HepG2 (cell line): ENCODE measurements around the gene HNRNPA0. TPM values are rescaled to one million over a fixed set of nuclear protein-coding genes. Genes with fewer than 3 reads are reported as not detected.

Source experiments
- ATAC-seq: fragments of 200-7000 bp; cut with Tn5 transposase; 3 replicates; pipeline ENCODE4 v1.9.1; 2020; ENCODE audit warnings: mild to moderate bottlenecking, moderate library complexity
- BruUV-seq: library from RNA; stranded (reverse); fragments of 400-500 nt; replicated peaks from 2 replicates; lab custom pipeline; 2021; lab: Mats Ljungman, UMichigan
- CTCF ChIA-PET: fragments of 300-600 bp; formaldehyde crosslinking; extraction: SDS; loops from one replicate; lab custom pipeline; 2021; ENCODE audit warnings: low total read pairs, inconsistent platforms, low intra/inter-chr PET ratio; lab: Yijun Ruan, JAX
- POLR2A ChIA-PET: fragments of 350-600 bp; sonication (Branson Sonifier 250); formaldehyde crosslinking; loops from one replicate; lab custom pipeline; 2020; ENCODE audit warnings: antibody characterized with exemption, inconsistent platforms; lab: Yijun Ruan, JAX
- DNase-seq: peaks from one replicate; pipeline ENCODE4 v3.0.0-alpha.2; 2015; ENCODE audit warnings: low spot score
- FAIRE-seq: peaks from 3 replicates; lab custom pipeline; 2011; peaks lifted over from hg19 to GRCh38; lab: Jason Lieb, UNC
- H2AFZ ChIP-seq: one replicate; pipeline ENCODE4 v1.6.1; 2011; ENCODE audit warnings: low read length, inconsistent platforms
- H3K27ac ChIP-seq: fragments of 300-600 bp; 3 replicates; pipeline ENCODE4 v1.8.0; 2011; ENCODE audit warnings: mixed run types, mild to moderate bottlenecking, mixed read lengths, low read length, inconsistent platforms; ENCODE audit not compliant: insufficient read depth; ENCODE audit errors: extremely low read length
- H3K27me3 ChIP-seq, 2 experiments: fragments of 200-600 bp in 1 of 2; 2 replicates in 1 of 2; 3 replicates in 1 of 2; pipeline versions ENCODE4 v1.6.0 to v1.8.0; 2011; ENCODE audit warnings: low read length in 2 of 2, mild to moderate bottlenecking in 2 of 2, moderate library complexity in 2 of 2, inconsistent platforms in 1 of 2; ENCODE audit not compliant: insufficient read depth in 2 of 2, control insufficient read depth in 1 of 2
- H3K36me3 ChIP-seq, 2 experiments: fragments of 200-600 bp in 1 of 2; replicated peaks in 1 of 2; 2 replicates in 1 of 2; 3 replicates in 1 of 2; pipeline versions ENCODE4 v1.5.1 to v1.8.0; 2011; ENCODE audit warnings: low read length in 2 of 2, inconsistent platforms in 1 of 2; ENCODE audit not compliant: insufficient read depth in 2 of 2, control insufficient read depth in 1 of 2
- H3K4me1 ChIP-seq: 2 replicates; pipeline ENCODE4 v1.5.1; 2012; ENCODE audit warnings: low read length, inconsistent platforms; ENCODE audit not compliant: insufficient read depth
- H3K4me2 ChIP-seq: 2 replicates; pipeline ENCODE4 v1.6.0; 2011; ENCODE audit warnings: low read depth, low read length, inconsistent platforms
- H3K4me3 ChIP-seq, 3 experiments: fragments of 200-600 bp in 1 of 3; sonication (generic), shearing (Covaris generic) in 1 of 3; replicated peaks in 1 of 3; 2 replicates each; pipeline ENCODE4 v1.5.1; 2011 to 2016; ENCODE audit warnings: low read length in 3 of 3, inconsistent platforms in 2 of 3, low read depth in 2 of 3, mild to moderate bottlenecking in 2 of 3, control low read depth in 1 of 3, mixed read lengths in 1 of 3; ENCODE audit not compliant: insufficient read depth in 1 of 3
- H3K79me2 ChIP-seq: one replicate; pipeline ENCODE4 v1.6.1; 2011; ENCODE audit warnings: low read length, inconsistent platforms; ENCODE audit not compliant: insufficient read depth
- H3K9ac ChIP-seq: 2 replicates; pipeline ENCODE4 v1.6.0; 2011; ENCODE audit warnings: mild to moderate bottlenecking, low read depth, low read length, inconsistent platforms; ENCODE audit not compliant: insufficient read depth
- H3K9me3 ChIP-seq: 2 replicates; pipeline ENCODE4 v1.5.1; 2012; ENCODE audit warnings: mild to moderate bottlenecking, low read length
- H4K20me1 ChIP-seq: 2 replicates; pipeline ENCODE4 v1.6.0; 2011; ENCODE audit warnings: inconsistent platforms, mild to moderate bottlenecking, low read length, moderate library complexity; ENCODE audit not compliant: insufficient read depth
- ELF1 ChIP-seq: sonication (generic); formaldehyde crosslinking; IDR thresholded peaks from 2 replicates; pipeline ENCODE4 v1.4.0; 2020; ENCODE audit warnings: missing genetic modification reagents
- GLI4 ChIP-seq: sonication (generic); formaldehyde crosslinking; IDR thresholded peaks from 2 replicates; pipeline ENCODE4 v1.5.1; 2020; ENCODE audit warnings: missing genetic modification reagents, mild to moderate bottlenecking, moderate library complexity, borderline replicate concordance
- POLR2G ChIP-seq: fragments of 200-400 bp; formaldehyde crosslinking; IDR thresholded peaks from 2 replicates; pipeline ENCODE4 v1.6.1; 2018; ENCODE audit warnings: mild to moderate bottlenecking, low read depth, low read length, moderate library complexity
- REPIN1 ChIP-seq: sonication (generic); formaldehyde crosslinking; IDR thresholded peaks from 2 replicates; pipeline ENCODE4 v1.8.0; 2022; ENCODE audit warnings: missing genetic modification reagents, low read depth, mild to moderate bottlenecking, borderline replicate concordance
- SMC3 ChIP-seq: IDR thresholded peaks from 2 replicates; pipeline ENCODE4 v1.6.1; 2011; ENCODE audit warnings: low read length, improper control_type of control experiment
- SRSF9 ChIP-seq: fragments of 200-400 bp; formaldehyde crosslinking; IDR thresholded peaks from 2 replicates; pipeline ENCODE4 v1.6.1; 2018; ENCODE audit warnings: borderline replicate concordance, mild to moderate bottlenecking, low read depth, low read length; ENCODE audit not compliant: insufficient read depth, poor library complexity, severe bottlenecking
- TOE1 ChIP-seq: sonication (generic); formaldehyde crosslinking; IDR thresholded peaks from 2 replicates; pipeline ENCODE4 v1.4.0; 2020; ENCODE audit warnings: mild to moderate bottlenecking, missing genetic modification reagents
- ZFAT ChIP-seq: sonication (generic); formaldehyde crosslinking; conservative IDR thresholded peaks from 2 replicates; pipeline ENCODE4 v1.8.1; 2023; ENCODE audit warnings: missing genetic modification reagents, inconsistent platforms
- ZFP82 ChIP-seq: sonication (generic); formaldehyde crosslinking; IDR thresholded peaks from 2 replicates; pipeline ENCODE4 v1.5.1; 2020; ENCODE audit warnings: mild to moderate bottlenecking, missing genetic modification reagents, borderline replicate concordance
- ZNF296 ChIP-seq: sonication (generic); formaldehyde crosslinking; conservative IDR thresholded peaks from 2 replicates; pipeline ENCODE4 v1.5.0; 2020; ENCODE audit warnings: mild to moderate bottlenecking, missing genetic modification reagents
- ZNF333 ChIP-seq: sonication (generic); formaldehyde crosslinking; IDR thresholded peaks from 2 replicates; pipeline ENCODE4 v1.4.0; 2020; ENCODE audit warnings: mild to moderate bottlenecking, missing genetic modification reagents, borderline replicate concordance
- ZNF350 ChIP-seq: sonication (generic); formaldehyde crosslinking; IDR thresholded peaks from 2 replicates; pipeline ENCODE4 v1.4.0; 2020; ENCODE audit warnings: mild to moderate bottlenecking, low read depth, missing genetic modification reagents, borderline replicate concordance
- ZNF616 ChIP-seq: sonication (generic); formaldehyde crosslinking; IDR thresholded peaks from 2 replicates; pipeline ENCODE4 v1.5.0; 2020; ENCODE audit warnings: low read depth, mild to moderate bottlenecking, missing genetic modification reagents
- WGBS: methylation state at CpG from one replicate; pipeline ENCODE4 v1.1.6; 2017; ENCODE audit warnings: low lambda C conversion rate; 5-methylcytosine and 5-hydroxymethylcytosine counted together
- in situ Hi-C: cut with HindIII; loops from 2 replicates; pipeline ENCODE4 v1.10.0; 2017; ENCODE audit warnings: low pct_unique_long_range_greater_than_20kb; ENCODE audit not compliant: extremely low pct_ligation_motif_present
- intact Hi-C: fragments of 100-400 bp; cut with micrococcal nuclease; formaldehyde crosslinking; loops from one replicate; pipeline ENCODE4 v1.10.0; 2022; ENCODE audit not compliant: unreplicated experiment
- polyA plus RNA-seq, 8 experiments: library from polyadenylated mRNA; depleted of rRNA in 3 of 8; stranded (reverse) in 7 of 8; unstranded in 1 of 8; fragments of >200 nt; fragmentation: Illumina TruSeq in 4 of 8; extraction: Trizol in 4 of 8; gene quantifications; 2 replicates each; pipeline versions ENCODE4 v1.2.1 to v1.2.3, GENCODE V29; 2011 to 2016; ENCODE audit warnings: low read depth in 4 of 8, missing spikeins in 1 of 8, mixed read lengths in 1 of 8; ENCODE audit not compliant: insufficient read depth in 1 of 8
- total RNA-seq, 5 experiments: library from RNA; depleted of rRNA; stranded (reverse); fragments of >200 nt; fragmentation: Illumina TruSeq; extraction: Trizol; gene quantifications; 2 replicates each; pipeline ENCODE4 v1.2.3, GENCODE V29; 2016; ENCODE audit warnings: low read depth in 1 of 5
- TF ChIP-seq, protein P1 (sequence below): sonication (generic); formaldehyde crosslinking; IDR thresholded peaks from 2 replicates; pipeline ENCODE4 v1.8.1; 2023; ENCODE audit warnings: mild to moderate bottlenecking, inconsistent platforms, moderate library complexity, missing genetic modification reagents, borderline replicate concordance
- TF ChIP-seq, protein P2 (sequence below): IDR thresholded peaks from 2 replicates; pipeline ENCODE4 v1.6.1; 2016; ENCODE audit warnings: missing compliant biosample characterization, missing genetic modification reagents, borderline replicate concordance

The HNRNPA0 gene
- total and polyA plus RNA-seq, 2 of the 13 experiments (the other 11 are each of a cell fraction or from before 2014, with no cell fraction given) = 9.0 to 12.9 TPM

DNA sequence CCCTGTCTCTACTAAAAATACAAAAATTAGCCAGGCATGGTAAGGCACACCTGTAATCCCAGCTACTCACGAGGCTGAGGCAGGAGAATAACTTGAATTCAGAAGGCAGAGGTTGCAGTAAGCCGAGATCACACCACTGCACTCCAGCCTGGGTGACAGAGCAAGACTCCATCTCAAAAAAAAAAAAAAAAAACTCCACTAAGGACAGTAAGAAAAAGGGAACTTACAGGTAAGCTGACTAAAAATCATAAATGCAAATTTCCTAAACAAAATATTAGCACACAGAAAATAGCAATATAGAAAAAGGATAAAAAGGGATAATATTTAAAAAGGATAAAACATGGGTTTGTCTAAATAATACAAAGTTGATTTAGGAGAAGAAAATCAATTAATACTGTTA lies 27.9 kb upstream of the HNRNPA0 start:
- ChIA-PET POLR2A (no interaction called here), CTCF (no interaction called here)
- Histone ChIP-seq H3K4me3 (no peak overlapping the region), H3K27ac (no peak overlapping the region), H3K79me2 (no peaks in the 10 kb centered on the region), H3K27me3 (peaks cover 0 to 3% of the 10 kb centered on the region in 2 experiments; a peak in 1 of 5 replicates), H3K4me2 (no peak overlapping the region), H4K20me1 (no peaks in the 10 kb centered on the region), H3K36me3 (no peaks in the 10 kb centered on the region), H3K4me1 (peaks cover 18% of the 10 kb centered on the region), H3K9me3 (no peaks in the 10 kb centered on the region), H2AFZ (no peak overlapping the region), H3K9ac (no peak overlapping the region)
- BruUV-seq = no TSS peak
- no peak for ATAC-seq
- TF ChIP-seq ZFAT (CRISPR knock-in tag) (no peak), GLI4 (no peak)
- FAIRE-seq = no peak
- in situ Hi-C loops = loop anchor here (5.0 kb wide), 1 partner anchor 40 kb away; no protein-coding TSS in a partner anchor
- WGBS = 3% methylated on average over 2 of the region's 2 CpGs
- no peak for DNase-seq
- intact Hi-C loops = no loop called here

DNA sequence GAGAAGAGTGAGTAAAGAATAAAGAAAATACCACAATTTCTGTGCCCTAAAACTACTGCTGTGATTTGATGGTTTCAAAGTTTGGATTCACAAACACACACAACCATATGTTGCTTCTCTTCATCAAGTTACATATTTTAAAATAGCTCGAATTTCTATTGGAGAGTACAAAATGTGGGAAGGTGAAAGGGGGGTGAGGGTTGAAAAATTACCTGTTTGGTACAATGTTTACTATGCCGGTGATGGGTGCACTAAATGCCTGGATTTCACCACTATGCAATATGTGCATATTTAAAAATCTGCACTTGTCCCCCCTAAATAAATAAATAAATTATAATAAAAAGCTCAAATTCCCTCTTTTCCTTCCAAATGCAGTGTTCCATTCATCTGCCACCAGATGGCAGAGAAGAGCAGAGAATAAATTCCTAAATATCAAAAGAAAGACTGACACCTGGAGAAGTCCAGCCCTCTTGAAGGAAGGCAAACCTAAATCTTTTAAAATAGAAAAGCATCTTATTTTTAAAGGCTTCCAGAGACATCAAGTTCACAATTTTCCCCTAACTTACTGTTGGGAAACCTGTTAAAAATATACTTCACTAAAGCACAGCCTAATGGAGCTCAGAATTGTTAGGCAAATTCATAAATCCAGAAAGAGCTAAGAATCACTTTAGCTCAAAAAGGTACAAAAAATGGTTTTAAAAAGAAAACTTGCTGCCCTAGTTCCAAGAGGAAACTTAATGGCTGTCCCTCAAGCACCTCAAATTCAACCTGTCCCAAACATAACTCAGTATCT lies 24.8 kb upstream of the HNRNPA0 start:
- intact Hi-C loops (loop anchor here (1.0 kb wide), 1 partner anchor 43 kb away; no protein-coding TSS in a partner anchor), in situ Hi-C loops (no loop called here)
- ChIA-PET CTCF (interaction anchor here (0.8 to 1.8 kb wide), 2 partner anchors 24 to 42 kb away, joined by 3 to 35 read pairs; partner anchors contain the start of gene HNRNPA0), POLR2A (interaction anchor here (1.7 kb wide), 1 partner anchor 25 kb away, joined by 5 read pairs; the partner anchor contains the start of gene HNRNPA0)
- WGBS = 0% methylated on average over 2 of the region's 2 CpGs
- Histone ChIP-seq H3K9me3 (no peaks in the 10 kb centered on the region), H3K4me2 (no peak overlapping the region), H3K27ac (no peak overlapping the region), H3K27me3 (peaks cover 0 to 4% of the 10 kb centered on the region in 2 experiments; a peak in 1 of 5 replicates), H4K20me1 (no peaks in the 10 kb centered on the region), H3K4me3 (no peak overlapping the region), H3K4me1 (peaks cover 14% of the 10 kb centered on the region), H3K36me3 (no peaks in the 10 kb centered on the region), H3K79me2 (no peaks in the 10 kb centered on the region), H2AFZ (no peak overlapping the region), H3K9ac (no peak overlapping the region)
- DNase-seq (peak; percentile 27), ATAC-seq (no peak), FAIRE-seq (no peak)
- BruUV-seq = no TSS peak
- no peak for TF ChIP-seq ZNF333
- no peak for TF ChIP-seq ZNF616
- TF ChIP-seq SRSF9 = no peak
- TF ChIP-seq REPIN1 (CRISPR knock-in tag) = no peak
- TF ChIP-seq, protein P1, sequence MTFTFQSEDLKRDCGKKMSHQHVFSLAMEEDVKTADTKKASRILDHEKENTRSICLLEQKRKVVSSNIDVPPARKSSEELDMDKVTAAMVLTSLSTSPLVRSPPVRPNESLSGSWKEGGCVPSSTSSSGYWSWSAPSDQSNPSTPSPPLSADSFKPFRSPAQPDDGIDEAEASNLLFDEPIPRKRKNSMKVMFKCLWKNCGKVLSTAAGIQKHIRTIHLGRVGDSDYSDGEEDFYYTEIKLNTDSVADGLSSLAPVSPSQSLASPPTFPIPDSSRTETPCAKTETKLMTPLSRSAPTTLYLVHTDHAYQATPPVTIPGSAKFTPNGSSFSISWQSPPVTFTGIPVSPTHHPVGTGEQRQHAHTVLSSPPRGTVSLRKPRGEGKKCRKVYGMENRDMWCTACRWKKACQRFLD (CRISPR knock-in tag) = no peak
- no peak for TF ChIP-seq ZNF350 (CRISPR knock-in tag)
- no peak for TF ChIP-seq ZFP82 (CRISPR knock-in tag)
- peak; percentile 71 for TF ChIP-seq SMC3
- TF ChIP-seq ZNF296 (CRISPR knock-in tag) = no peak
- TF ChIP-seq POLR2G = no peak
- TF ChIP-seq TOE1 (CRISPR knock-in tag) = no peak
- TF ChIP-seq, protein P2, sequence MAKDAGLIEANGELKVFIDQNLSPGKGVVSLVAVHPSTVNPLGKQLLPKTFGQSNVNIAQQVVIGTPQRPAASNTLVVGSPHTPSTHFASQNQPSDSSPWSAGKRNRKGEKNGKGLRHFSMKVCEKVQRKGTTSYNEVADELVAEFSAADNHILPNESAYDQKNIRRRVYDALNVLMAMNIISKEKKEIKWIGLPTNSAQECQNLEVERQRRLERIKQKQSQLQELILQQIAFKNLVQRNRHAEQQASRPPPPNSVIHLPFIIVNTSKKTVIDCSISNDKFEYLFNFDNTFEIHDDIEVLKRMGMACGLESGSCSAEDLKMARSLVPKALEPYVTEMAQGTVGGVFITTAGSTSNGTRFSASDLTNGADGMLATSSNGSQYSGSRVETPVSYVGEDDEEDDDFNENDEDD = no peak
- TF ChIP-seq ELF1 (CRISPR knock-in tag) = no peak
